Left ventricle myocardium inferior (tissue), 1 donor: ENCODE measurements around the gene PARD3B. TPM values are rescaled to one million over a fixed set of nuclear protein-coding genes. Genes with fewer than 3 reads are reported as not detected.

ENCODE experiments used
- DNase-seq: peaks from one replicate; pipeline ENCODE4 v3.0.0-alpha.2; 2020
- H3K27ac ChIP-seq: fragments of 200-600 bp; replicated peaks from 2 replicates; pipeline ENCODE4 v1.8.0; 2021
- H3K27me3 ChIP-seq: fragments of 200-600 bp; 2 replicates; pipeline ENCODE4 v1.8.0; 2021; ENCODE audit warnings: low read depth
- H3K36me3 ChIP-seq: fragments of 200-600 bp; 2 replicates; pipeline ENCODE4 v1.8.0; 2021
- H3K4me1 ChIP-seq: fragments of 200-600 bp; 2 replicates; pipeline ENCODE4 v1.8.0; 2021
- H3K4me3 ChIP-seq: fragments of 200-600 bp; 2 replicates; pipeline ENCODE4 v1.8.0; 2021; ENCODE audit warnings: mild to moderate bottlenecking, moderate library complexity
- H3K9me3 ChIP-seq: fragments of 200-600 bp; replicated peaks from 2 replicates; pipeline ENCODE4 v1.8.0; 2021
- intact Hi-C: fragments of 100-400 bp; cut with micrococcal nuclease; formaldehyde crosslinking; loops from one replicate; pipeline ENCODE4 v1.11.0; 2022
- total RNA-seq: library from RNA; stranded (reverse); fragmentation: NEBNext Ultra II Directional; extraction: Animal tissue kit (Norgen Biotek cat#: 25700); gene quantifications from one replicate; pipeline ENCODE4 v1.2.1, GENCODE V29; 2021
- TF ChIP-seq, protein P1 (sequence below): fragments of 200-600 bp; IDR thresholded peaks from 2 replicates; pipeline ENCODE4 v1.8.0; 2021; ENCODE audit warnings: antibody characterized with exemption, mild to moderate bottlenecking, borderline replicate concordance
- donor health status: DM: no; HTN: yes; CAD: no; lungs with severe emphysema.

The PARD3B gene
- total RNA-seq, 1 donor from 2014 or later: 9.1 TPM

DNA sequence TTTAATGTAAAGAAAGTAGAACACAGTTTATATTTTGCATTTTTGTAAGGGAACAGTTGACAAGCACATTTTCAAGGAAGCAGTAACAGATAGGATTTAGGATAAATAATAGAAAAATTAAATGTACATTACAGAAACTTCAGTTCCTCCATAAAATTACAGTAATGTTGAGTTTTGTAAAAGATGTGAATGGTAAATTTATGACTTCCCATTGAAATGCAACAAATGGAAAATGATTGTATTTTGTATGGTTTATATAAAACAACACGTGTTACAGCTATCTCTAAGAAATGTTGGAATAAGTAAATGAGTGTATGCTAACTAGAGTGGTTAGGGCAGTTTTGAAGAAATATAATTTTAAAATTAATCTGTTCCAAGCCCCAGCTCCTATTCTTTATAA lies 227.3 kb downstream of the PARD3B start:
- no peak for DNase-seq
- TF ChIP-seq, protein P1, sequence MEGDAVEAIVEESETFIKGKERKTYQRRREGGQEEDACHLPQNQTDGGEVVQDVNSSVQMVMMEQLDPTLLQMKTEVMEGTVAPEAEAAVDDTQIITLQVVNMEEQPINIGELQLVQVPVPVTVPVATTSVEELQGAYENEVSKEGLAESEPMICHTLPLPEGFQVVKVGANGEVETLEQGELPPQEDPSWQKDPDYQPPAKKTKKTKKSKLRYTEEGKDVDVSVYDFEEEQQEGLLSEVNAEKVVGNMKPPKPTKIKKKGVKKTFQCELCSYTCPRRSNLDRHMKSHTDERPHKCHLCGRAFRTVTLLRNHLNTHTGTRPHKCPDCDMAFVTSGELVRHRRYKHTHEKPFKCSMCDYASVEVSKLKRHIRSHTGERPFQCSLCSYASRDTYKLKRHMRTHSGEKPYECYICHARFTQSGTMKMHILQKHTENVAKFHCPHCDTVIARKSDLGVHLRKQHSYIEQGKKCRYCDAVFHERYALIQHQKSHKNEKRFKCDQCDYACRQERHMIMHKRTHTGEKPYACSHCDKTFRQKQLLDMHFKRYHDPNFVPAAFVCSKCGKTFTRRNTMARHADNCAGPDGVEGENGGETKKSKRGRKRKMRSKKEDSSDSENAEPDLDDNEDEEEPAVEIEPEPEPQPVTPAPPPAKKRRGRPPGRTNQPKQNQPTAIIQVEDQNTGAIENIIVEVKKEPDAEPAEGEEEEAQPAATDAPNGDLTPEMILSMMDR: no peak
- Histone ChIP-seq H3K4me3 (no peak overlapping the region), H3K27me3 (no peaks in the 10 kb centered on the region), H3K4me1 (peaks cover 13% of the 10 kb centered on the region), H3K27ac (no peak overlapping the region), H3K36me3 (no peaks in the 10 kb centered on the region), H3K9me3 (no peaks in the 10 kb centered on the region)
- intact Hi-C loops: no loop called here

DNA sequence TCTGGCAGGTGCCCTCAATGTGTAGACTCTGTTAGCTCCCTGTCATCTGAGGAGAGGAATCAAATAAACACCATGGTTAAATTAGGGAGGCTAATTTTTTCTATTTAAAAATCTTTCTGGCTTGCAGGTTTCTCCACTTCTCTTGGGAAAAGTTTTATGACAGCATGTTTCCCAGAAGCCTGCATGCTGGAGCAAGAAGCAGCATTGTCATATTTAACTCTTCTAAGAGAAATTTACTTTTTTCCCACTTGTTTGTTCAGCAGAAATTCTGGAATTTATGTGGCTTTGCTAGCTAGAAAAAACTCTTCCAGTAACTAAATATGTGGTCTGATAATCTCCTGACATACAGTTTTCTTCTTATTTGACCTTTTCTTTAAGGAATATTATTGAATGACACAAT lies 230.5 kb downstream of the PARD3B start:
- TF ChIP-seq, protein P1: no peak
- no peaks in the 10 kb centered on the region for H3K9me3 ChIP-seq
- no peak for DNase-seq
- peaks cover 10% of the 10 kb centered on the region for H3K4me1 ChIP-seq
- H3K27me3 ChIP-seq: no peaks in the 10 kb centered on the region
- H3K27ac ChIP-seq: no peak overlapping the region
- H3K36me3 ChIP-seq: no peaks in the 10 kb centered on the region
- H3K4me3 ChIP-seq: no peak overlapping the region
- intact Hi-C loops: no loop called here

DNA sequence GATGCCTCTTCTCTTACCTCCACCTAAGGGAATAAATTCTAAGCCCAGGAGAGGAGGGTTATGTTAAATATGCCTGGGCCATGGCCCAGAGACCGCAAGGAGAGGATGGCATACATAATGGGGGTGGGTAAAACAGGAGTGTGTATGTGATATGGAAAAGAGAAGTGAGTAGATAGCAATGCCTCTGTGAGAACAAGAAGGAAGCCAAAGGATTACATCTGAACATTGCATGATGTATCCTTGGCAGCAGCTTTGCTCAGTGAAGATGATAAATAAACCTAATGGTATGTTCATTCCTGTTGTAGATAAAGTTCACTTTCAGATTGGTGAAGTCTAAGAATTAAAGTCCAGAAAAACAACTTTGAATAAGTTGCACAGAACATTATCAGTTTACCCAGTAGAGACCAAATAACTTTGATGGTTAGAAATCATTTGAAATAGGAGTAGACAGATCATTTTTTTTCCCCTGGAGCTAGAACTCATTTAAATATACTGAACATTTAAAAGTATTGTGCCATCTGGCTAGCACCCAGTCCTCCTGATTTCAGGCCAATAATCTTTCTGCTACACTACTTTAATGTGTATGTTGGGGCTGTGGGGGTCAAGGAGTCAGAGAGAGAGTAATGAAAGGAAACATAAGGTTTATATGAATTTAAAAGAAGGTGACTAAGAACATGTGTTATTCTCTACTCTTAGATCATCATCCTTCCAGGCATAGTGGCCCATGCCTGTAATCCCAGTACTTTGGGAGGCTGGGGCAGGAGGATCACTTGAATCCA lies 231.7 kb downstream of the PARD3B start:
- no peaks in the 10 kb centered on the region for H3K36me3 ChIP-seq
- intact Hi-C loops: no loop called here

DNA sequence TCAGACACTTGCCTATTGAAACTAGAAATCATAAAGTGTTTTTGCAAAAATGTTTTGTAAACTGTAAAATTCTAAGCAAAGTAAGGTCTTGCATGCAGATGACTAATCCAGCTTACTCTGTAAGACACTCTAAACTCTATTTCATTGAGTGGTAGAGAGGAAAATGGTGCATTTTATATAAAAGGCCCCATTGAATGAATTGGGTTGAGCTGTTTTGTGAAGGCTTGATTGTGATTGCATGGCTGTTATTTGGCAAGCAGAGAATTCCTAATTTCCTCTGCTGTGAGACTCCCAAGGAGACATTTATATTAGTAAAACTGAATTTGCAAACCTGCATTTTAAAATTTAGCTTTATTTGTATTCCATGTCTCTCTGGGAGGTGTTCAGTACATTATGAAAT lies 234.5 kb downstream of the PARD3B start:
- Histone ChIP-seq H3K4me3 (no peak overlapping the region), H3K4me1 (peaks cover 7% of the 10 kb centered on the region), H3K9me3 (no peaks in the 10 kb centered on the region), H3K27me3 (no peaks in the 10 kb centered on the region), H3K27ac (no peak overlapping the region), H3K36me3 (no peaks in the 10 kb centered on the region)
- TF ChIP-seq, protein P1: no peak
- intact Hi-C loops: no loop called here
- DNase-seq: no peak

More for the DNA sequence above, 231.7 kb downstream of the PARD3B start:
- no peak overlapping the region for H3K4me3 ChIP-seq
- DNase-seq: no peak
- H3K27me3 ChIP-seq: no peaks in the 10 kb centered on the region
- TF ChIP-seq, protein P1: no peak
- no peak overlapping the region for H3K27ac ChIP-seq
- no peaks in the 10 kb centered on the region for H3K9me3 ChIP-seq
- peaks cover 7% of the 10 kb centered on the region for H3K4me1 ChIP-seq

DNA sequence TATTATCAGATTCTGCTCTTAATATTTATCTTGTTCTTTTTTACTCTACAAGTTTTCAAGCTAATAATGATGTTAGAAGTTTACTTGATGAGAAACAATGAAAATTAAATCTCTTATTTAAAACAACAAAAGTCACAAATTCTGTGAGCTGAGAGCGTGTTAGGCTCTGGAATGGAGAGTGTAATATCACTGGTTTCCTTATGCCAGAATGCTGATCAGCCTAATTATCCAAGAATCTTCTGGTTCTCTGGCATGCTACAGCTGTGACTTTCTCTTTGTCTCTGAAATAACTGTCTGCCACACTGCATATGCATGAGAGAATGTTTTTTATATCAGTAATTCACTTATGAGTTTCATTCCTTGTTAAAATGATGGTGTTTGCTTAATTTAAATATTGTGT lies 236.7 kb downstream of the PARD3B start:
- DNase-seq: no peak
- Histone ChIP-seq H3K9me3 (no peaks in the 10 kb centered on the region), H3K27me3 (no peaks in the 10 kb centered on the region), H3K27ac (no peak overlapping the region), H3K36me3 (no peaks in the 10 kb centered on the region), H3K4me3 (no peak overlapping the region), H3K4me1 (no peaks in the 10 kb centered on the region)
- intact Hi-C loops: no loop called here
- TF ChIP-seq, protein P1: no peak
